IgD-negative memory B cell (primary cell): Measurements from ENCODE around the gene CDH13. TPM values are rescaled to one million over a fixed set of nuclear protein-coding genes. Genes with fewer than 3 reads are reported as not detected.

Source experiments
- H3K27ac Mint-ChIP-seq, 3 donors: one replicate each; pipeline ENCODE4 v1.8.0; 2020 to 2022; ENCODE audit warnings: mild to moderate bottlenecking in 3 of 3, mixed read lengths in 3 of 3, moderate library complexity in 1 of 3
- H3K27me3 Mint-ChIP-seq: one replicate; pipeline ENCODE4 v1.8.0; 2021; ENCODE audit warnings: mixed read lengths
- H3K36me3 Mint-ChIP-seq: one replicate; pipeline ENCODE4 v1.8.0; 2020; ENCODE audit warnings: mild to moderate bottlenecking, mixed read lengths
- H3K4me1 Mint-ChIP-seq, 3 donors: one replicate each; pipeline ENCODE4 v1.8.0; 2020 to 2022; ENCODE audit warnings: mixed read lengths in 3 of 3, mild to moderate bottlenecking in 1 of 3
- H3K4me3 Mint-ChIP-seq, 4 donors: one replicate each; pipeline ENCODE4 v1.8.0; 2020 to 2022; ENCODE audit warnings: mild to moderate bottlenecking in 4 of 4, mixed read lengths in 4 of 4, moderate library complexity in 3 of 4
- H3K9me3 Mint-ChIP-seq, 3 donors: one replicate each; pipeline ENCODE4 v1.8.0; 2020 to 2021; ENCODE audit warnings: mixed read lengths in 3 of 3, mild to moderate bottlenecking in 1 of 3
- polyA plus RNA-seq: library from polyadenylated mRNA; unstranded; fragments of 300-500 nt; fragmentation: Illumina TruSeq; gene quantifications from one replicate; pipeline ENCODE4 v1.2.3, GENCODE V29; 2021

Gene CDH13
- polyA plus RNA-seq = 0.23 TPM

GRCh38 chr16:82626791-82627261, at the start of gene CDH13:
Gene CDH13 (plus strand): TSS chr16:82626969.
- H3K4me3 Mint-ChIP-seq = peak within 1 kb of the TSS in 1 of 4 donors; percentile 58
- H3K27ac Mint-ChIP-seq = peak within 1 kb of the TSS in 1 of 3 donors; percentile 53
- H3K27me3 Mint-ChIP-seq = peaks cover 46% of the 10 kb centered on the region
- H3K9me3 Mint-ChIP-seq = no peaks in the 10 kb centered on the region
- H3K4me1 Mint-ChIP-seq = no peaks in the 10 kb centered on the region
- H3K36me3 Mint-ChIP-seq = no peaks in the 10 kb centered on the region

- peaks cover 0 to 3% (median 0%) of the 10 kb centered on the region in 3 donors for H3K9me3 Mint-ChIP-seq
- H3K27me3 Mint-ChIP-seq = peaks cover 3% of the 10 kb centered on the region
- no peaks in the 10 kb centered on the region for H3K36me3 Mint-ChIP-seq
- no peak overlapping the region for H3K4me3 Mint-ChIP-seq
- H3K4me1 Mint-ChIP-seq = no peaks in the 10 kb centered on the region
- no peak overlapping the region for H3K27ac Mint-ChIP-seq
These were observed 46.4 kb upstream of the CDH13 start for GRCh38 chr16:82580298-82580890.

- H3K9me3 Mint-ChIP-seq = peaks cover 0 to 2% (median 0%) of the 10 kb centered on the region in 3 donors
- no peak overlapping the region for H3K27ac Mint-ChIP-seq
- no peak overlapping the region for H3K4me3 Mint-ChIP-seq
- H3K27me3 Mint-ChIP-seq = peaks cover 6% of the 10 kb centered on the region
- no peaks in the 10 kb centered on the region for H3K36me3 Mint-ChIP-seq
- no peaks in the 10 kb centered on the region for H3K4me1 Mint-ChIP-seq
These were observed 43.8 kb upstream of the CDH13 start for GRCh38 chr16:82582975-82583374.

- Mint-ChIP-seq H3K27me3 (peaks cover 6% of the 10 kb centered on the region), H3K9me3 (peaks cover 0 to 2% (median 0%) of the 10 kb centered on the region in 3 donors), H3K4me1 (no peaks in the 10 kb centered on the region), H3K27ac (no peak overlapping the region), H3K4me3 (no peak overlapping the region), H3K36me3 (no peaks in the 10 kb centered on the region)
These were observed 43.3 kb upstream of the CDH13 start for GRCh38 chr16:82583422-82583821.

- H3K9me3 Mint-ChIP-seq = peaks cover 0 to 2% (median 0%) of the 10 kb centered on the region in 3 donors
- no peaks in the 10 kb centered on the region for H3K36me3 Mint-ChIP-seq
- H3K4me1 Mint-ChIP-seq = no peaks in the 10 kb centered on the region
- no peak overlapping the region for H3K27ac Mint-ChIP-seq
- H3K27me3 Mint-ChIP-seq = peaks cover 6% of the 10 kb centered on the region
- no peak overlapping the region for H3K4me3 Mint-ChIP-seq
These were observed 42.1 kb upstream of the CDH13 start for GRCh38 chr16:82584553-82585152.

GRCh38 chr16:82585675-82586074, 41.1 kb upstream of the CDH13 start:
- no peak overlapping the region for H3K4me3 Mint-ChIP-seq
- H3K27ac Mint-ChIP-seq = no peak overlapping the region

GRCh38 chr16:82586130-82586529, 40.6 kb upstream of the CDH13 start:
- no peaks in the 10 kb centered on the region for H3K36me3 Mint-ChIP-seq
- peaks cover 0 to 2% (median 0%) of the 10 kb centered on the region in 3 donors for H3K9me3 Mint-ChIP-seq
- no peaks in the 10 kb centered on the region for H3K4me1 Mint-ChIP-seq
- no peak overlapping the region for H3K27ac Mint-ChIP-seq
- H3K4me3 Mint-ChIP-seq = no peak overlapping the region
- H3K27me3 Mint-ChIP-seq = peaks cover 6% of the 10 kb centered on the region

More at GRCh38 chr16:82585675-82586074, 41.1 kb upstream of the CDH13 start:
- Mint-ChIP-seq H3K36me3 (no peaks in the 10 kb centered on the region), H3K9me3 (peaks cover 0 to 2% (median 0%) of the 10 kb centered on the region in 3 donors), H3K4me1 (no peaks in the 10 kb centered on the region), H3K27me3 (peaks cover 6% of the 10 kb centered on the region)

GRCh38 chr16:82587289-82587688, 39.5 kb upstream of the CDH13 start:
- Mint-ChIP-seq H3K4me3 (no peak overlapping the region), H3K27me3 (peaks cover 7% of the 10 kb centered on the region), H3K27ac (no peak overlapping the region), H3K9me3 (peaks cover 0 to 2% (median 0%) of the 10 kb centered on the region in 3 donors), H3K4me1 (no peaks in the 10 kb centered on the region), H3K36me3 (no peaks in the 10 kb centered on the region)

- H3K27ac Mint-ChIP-seq = no peak overlapping the region
- H3K4me3 Mint-ChIP-seq = no peak overlapping the region
- H3K9me3 Mint-ChIP-seq = peaks cover 0 to under 1% (median 0%) of the 10 kb centered on the region in 3 donors
- H3K4me1 Mint-ChIP-seq = no peaks in the 10 kb centered on the region
- no peaks in the 10 kb centered on the region for H3K36me3 Mint-ChIP-seq
- H3K27me3 Mint-ChIP-seq = peaks cover 8% of the 10 kb centered on the region
These were observed 37.4 kb upstream of the CDH13 start for GRCh38 chr16:82589407-82589806.

- H3K4me1 Mint-ChIP-seq = no peaks in the 10 kb centered on the region
- H3K9me3 Mint-ChIP-seq = peaks cover 0 to 1% (median 0%) of the 10 kb centered on the region in 3 donors
- H3K27ac Mint-ChIP-seq = no peak overlapping the region
- H3K27me3 Mint-ChIP-seq = peaks cover 11% of the 10 kb centered on the region
- H3K36me3 Mint-ChIP-seq = no peaks in the 10 kb centered on the region
- no peak overlapping the region for H3K4me3 Mint-ChIP-seq
These were observed 32.7 kb upstream of the CDH13 start for GRCh38 chr16:82594114-82594513.

GRCh38 chr16:82598771-82599170, 28.0 kb upstream of the CDH13 start:
- H3K27ac Mint-ChIP-seq = no peak overlapping the region
- no peak overlapping the region for H3K4me3 Mint-ChIP-seq
- H3K36me3 Mint-ChIP-seq = no peaks in the 10 kb centered on the region
- H3K9me3 Mint-ChIP-seq = peaks cover 4 to 10% (median 4%) of the 10 kb centered on the region in 3 donors
- peaks cover 9% of the 10 kb centered on the region for H3K27me3 Mint-ChIP-seq
- no peaks in the 10 kb centered on the region for H3K4me1 Mint-ChIP-seq

- H3K27ac Mint-ChIP-seq = no peak overlapping the region
- no peaks in the 10 kb centered on the region for H3K4me1 Mint-ChIP-seq
- H3K36me3 Mint-ChIP-seq = peaks cover 2% of the 10 kb centered on the region
- no peak overlapping the region for H3K4me3 Mint-ChIP-seq
- peaks cover 4 to 10% (median 4%) of the 10 kb centered on the region in 3 donors for H3K9me3 Mint-ChIP-seq
- H3K27me3 Mint-ChIP-seq = peaks cover 12% of the 10 kb centered on the region
These were observed 24.7 kb upstream of the CDH13 start for GRCh38 chr16:82601989-82602640.

- no peak overlapping the region for H3K4me3 Mint-ChIP-seq
- H3K27me3 Mint-ChIP-seq = peaks cover 9% of the 10 kb centered on the region
- H3K36me3 Mint-ChIP-seq = peaks cover 2% of the 10 kb centered on the region
- H3K4me1 Mint-ChIP-seq = no peaks in the 10 kb centered on the region
- H3K9me3 Mint-ChIP-seq = peaks cover 2 to 10% (median 4%) of the 10 kb centered on the region in 3 donors
- no peak overlapping the region for H3K27ac Mint-ChIP-seq
These were observed 22.9 kb upstream of the CDH13 start for GRCh38 chr16:82603784-82604411.

GRCh38 chr16:82605076-82605475, 21.7 kb upstream of the CDH13 start:
- H3K4me3 Mint-ChIP-seq = no peak overlapping the region
- peaks cover 0 to 10% (median 2%) of the 10 kb centered on the region in 3 donors for H3K9me3 Mint-ChIP-seq
- peaks cover 2% of the 10 kb centered on the region for H3K36me3 Mint-ChIP-seq
- H3K27ac Mint-ChIP-seq = no peak overlapping the region
- no peaks in the 10 kb centered on the region for H3K4me1 Mint-ChIP-seq
- peaks cover 9% of the 10 kb centered on the region for H3K27me3 Mint-ChIP-seq
